Gastroesophageal sphincter (tissue), 3 donors: ENCODE measurements around the gene ITK.

Source experiments
- CTCF ChIP-seq, 4 experiments: fragments of 200-600 bp in 2 of 4; fragments of 450-650 bp in 2 of 4; sonication (generic) in 1 of 4; IDR thresholded peaks; one replicate each; pipeline ENCODE4 v1.5.1; 2017 to 2019; ENCODE audit warnings: antibody characterized with exemption in 4 of 4, mild to moderate bottlenecking in 2 of 4, moderate library complexity in 2 of 4
- EP300 ChIP-seq: sonication (generic); formaldehyde crosslinking; IDR thresholded peaks from one replicate; pipeline ENCODE4 v1.6.1; 2017; ENCODE audit warnings: antibody characterized with exemption, mild to moderate bottlenecking
- POLR2A ChIP-seq, 2 donors: fragments of 450-650 bp; IDR thresholded peaks; one replicate each; pipeline ENCODE4 v1.6.1; 2017; ENCODE audit warnings: antibody characterized with exemption in 2 of 2, mild to moderate bottlenecking in 2 of 2, moderate library complexity in 1 of 2

GRCh38 chr5:157289164-157289819 lies 108.7 kb downstream of the ITK start:
- no peak for TF ChIP-seq CTCF (IDR thresholded peaks at IDR 0.05)
- TF ChIP-seq EP300 = no peak
- TF ChIP-seq POLR2A (IDR thresholded peaks at IDR 0.05) = no peak
